Activated B cell treated with CpG ODN at 0.5 μM for 24 hours (primary cell): ENCODE results near the gene TPSG1. TPM values are rescaled to one million over a fixed set of nuclear protein-coding genes. Genes with fewer than 3 reads are reported as not detected.

Source experiments
- ATAC-seq: fragments of 200-7000 bp; cut with Tn5 transposase; one replicate; pipeline ENCODE4 v1.10.0; 2021; ENCODE audit warnings: low read depth, mild to moderate bottlenecking, moderate library complexity
- CTCF ChIA-PET: fragments of 350-600 bp; sonication (Branson Sonifier 250); formaldehyde crosslinking; loops from one replicate; lab custom pipeline; 2021; ENCODE audit warnings: antibody characterized with exemption; lab: Charles Lee
- POLR2A ChIA-PET: fragments of 350-600 bp; sonication (Branson Sonifier 250); formaldehyde crosslinking; loops from one replicate; lab custom pipeline; 2021; ENCODE audit warnings: antibody characterized with exemption; lab: Charles Lee
- DNase-seq: peaks from one replicate; pipeline ENCODE4 v3.0.0; 2022
- H3K27ac Mint-ChIP-seq: one replicate; pipeline ENCODE4 v1.8.0; 2020; ENCODE audit warnings: mixed read lengths
- H3K27me3 Mint-ChIP-seq: one replicate; pipeline ENCODE4 v1.8.0; 2021; ENCODE audit warnings: mixed read lengths
- H3K36me3 Mint-ChIP-seq: one replicate; pipeline ENCODE4 v1.8.0; 2021; ENCODE audit warnings: low read depth, mixed read lengths
- H3K4me1 Mint-ChIP-seq: one replicate; pipeline ENCODE4 v1.8.0; 2021; ENCODE audit warnings: mixed read lengths
- H3K4me3 Mint-ChIP-seq: one replicate; pipeline ENCODE4 v1.8.0; 2020; ENCODE audit warnings: mild to moderate bottlenecking, mixed read lengths
- H3K9me3 Mint-ChIP-seq: one replicate; pipeline ENCODE4 v1.8.0; 2020; ENCODE audit warnings: mixed read lengths
- CTCF ChIP-seq: fragments of 200-600 bp; IDR thresholded peaks from one replicate; pipeline ENCODE4 v1.8.0; 2022; ENCODE audit warnings: antibody characterized with exemption, mild to moderate bottlenecking
- intact Hi-C: fragments of 100-400 bp; cut with micrococcal nuclease; formaldehyde crosslinking; loops from one replicate; pipeline ENCODE4 v1.15.1; 2024
- total RNA-seq: library from RNA; stranded (reverse); gene quantifications from 2 replicates; pipeline ENCODE4 v1.2.3, GENCODE V29; 2022

The TPSG1 gene
- total RNA-seq, 1 donor from 2014 or later = not detected

DNA sequence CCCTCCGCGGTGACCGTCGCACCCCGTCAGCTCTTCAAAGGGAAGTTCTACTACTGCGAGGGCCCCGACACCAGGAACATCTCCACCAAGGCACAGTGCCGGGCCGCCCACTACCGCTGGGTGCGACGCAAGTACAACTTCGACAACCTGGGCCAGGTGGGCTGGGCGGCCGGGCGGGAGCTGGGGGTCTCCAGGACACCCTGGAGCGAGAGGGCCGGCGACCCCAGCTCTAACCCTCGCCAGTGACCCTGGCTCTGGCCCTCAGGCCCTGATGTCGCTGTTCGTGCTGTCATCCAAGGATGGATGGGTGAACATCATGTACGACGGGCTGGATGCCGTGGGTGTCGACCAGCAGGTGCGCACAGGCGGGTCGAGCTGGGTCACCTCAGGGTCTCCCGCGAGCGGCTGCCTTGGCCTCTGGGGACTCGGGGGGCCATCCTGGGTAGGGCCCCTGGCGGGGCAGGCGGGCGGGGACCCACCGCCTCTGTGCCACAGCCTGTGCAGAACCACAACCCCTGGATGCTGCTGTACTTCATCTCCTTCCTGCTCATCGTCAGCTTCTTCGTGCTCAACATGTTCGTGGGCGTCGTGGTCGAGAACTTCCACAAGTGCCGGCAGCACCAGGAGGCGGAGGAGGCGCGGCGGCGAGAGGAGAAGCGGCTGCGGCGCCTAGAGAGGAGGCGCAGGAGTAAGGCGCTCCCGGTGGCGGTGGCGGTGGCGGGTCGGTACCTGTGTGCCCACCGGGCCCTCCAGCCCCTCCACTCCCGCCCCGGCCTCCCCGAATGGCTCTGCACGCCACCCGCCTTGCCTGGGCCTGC, 13.4 kb downstream of the TPSG1 start:
- H3K27ac Mint-ChIP-seq = no peak overlapping the region

DNA sequence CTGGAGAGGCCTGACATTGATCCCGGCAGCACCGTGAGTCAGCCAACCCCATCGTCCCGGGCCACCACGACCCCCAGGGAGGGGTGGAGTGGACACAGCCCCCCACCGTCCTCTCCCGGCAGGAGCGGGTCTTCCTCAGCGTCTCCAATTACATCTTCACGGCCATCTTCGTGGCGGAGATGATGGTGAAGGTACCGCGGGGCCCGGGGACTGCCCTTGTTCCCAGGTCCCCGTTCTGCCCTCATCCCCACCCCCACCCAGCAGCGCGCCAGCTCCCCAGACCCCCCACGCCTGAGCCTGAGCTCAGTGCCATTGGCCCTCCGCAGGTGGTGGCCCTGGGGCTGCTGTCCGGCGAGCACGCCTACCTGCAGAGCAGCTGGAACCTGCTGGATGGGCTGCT, 14.6 kb downstream of the TPSG1 start:
- ChIA-PET CTCF (no interaction called here), POLR2A (no interaction called here)
- TF ChIP-seq CTCF = no peak
- no peaks in the 10 kb centered on the region for H3K4me1 Mint-ChIP-seq
- no peak overlapping the region for H3K27ac Mint-ChIP-seq
- DNase-seq (no peak), ATAC-seq (no peak)
- H3K27me3 Mint-ChIP-seq = no peaks in the 10 kb centered on the region
- no peak overlapping the region for H3K4me3 Mint-ChIP-seq
- no peaks in the 10 kb centered on the region for H3K36me3 Mint-ChIP-seq
- no peaks in the 10 kb centered on the region for H3K9me3 Mint-ChIP-seq
- intact Hi-C loops = no loop called here

More for the DNA sequence above, 13.4 kb downstream of the TPSG1 start:
- no peaks in the 10 kb centered on the region for H3K36me3 Mint-ChIP-seq
- TF ChIP-seq CTCF = no peak
- ChIA-PET CTCF (no interaction called here), POLR2A (no interaction called here)
- H3K9me3 Mint-ChIP-seq = no peaks in the 10 kb centered on the region
- intact Hi-C loops = no loop called here
- H3K27me3 Mint-ChIP-seq = no peaks in the 10 kb centered on the region
- H3K4me1 Mint-ChIP-seq = no peaks in the 10 kb centered on the region
- ATAC-seq = no peak
- no peak for DNase-seq
- no peak overlapping the region for H3K4me3 Mint-ChIP-seq

- Mint-ChIP-seq H3K27ac (no peak overlapping the region), H3K4me1 (no peaks in the 10 kb centered on the region), H3K27me3 (no peaks in the 10 kb centered on the region), H3K36me3 (no peaks in the 10 kb centered on the region), H3K9me3 (no peaks in the 10 kb centered on the region), H3K4me3 (no peak overlapping the region)
- DNase-seq (no peak), ATAC-seq (no peak)
- ChIA-PET CTCF (no interaction called here), POLR2A (no interaction called here)
- TF ChIP-seq CTCF = no peak
- intact Hi-C loops = no loop called here
Observed at GRCh38 chr16:1209081-1209480, 16.0 kb downstream of the TPSG1 start.

DNA sequence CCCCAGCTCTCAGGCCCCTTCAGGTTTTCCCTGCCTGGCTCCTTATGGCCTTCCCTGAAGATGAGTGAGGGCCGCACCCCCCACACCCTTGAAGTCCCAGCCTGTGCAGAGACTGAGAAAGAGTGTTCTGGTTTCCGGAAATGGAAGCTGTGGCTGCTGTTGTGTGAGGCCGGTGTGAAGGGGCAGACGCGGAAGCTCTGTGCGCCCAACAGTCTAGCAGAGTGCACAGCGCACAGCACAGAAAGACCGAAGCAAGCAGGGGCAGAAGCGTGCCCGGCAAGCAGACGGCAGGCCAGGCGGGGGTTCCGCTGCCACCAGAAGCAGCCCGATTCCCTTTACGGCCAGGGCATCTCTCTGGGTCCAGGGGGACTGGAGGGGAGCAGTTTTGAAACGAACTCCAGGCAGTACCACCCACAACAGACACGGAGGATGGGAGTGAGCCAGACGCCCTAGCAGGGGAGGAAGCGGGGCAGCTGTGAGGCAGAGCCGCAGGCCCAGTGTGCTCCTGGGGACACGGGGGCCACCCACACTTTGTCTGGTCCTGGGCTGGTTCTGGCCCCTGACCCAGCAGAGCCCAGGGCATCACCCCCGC, 16.7 kb downstream of the TPSG1 start:
- ChIA-PET CTCF (no interaction called here), POLR2A (no interaction called here)
- Mint-ChIP-seq H3K36me3 (no peaks in the 10 kb centered on the region), H3K27ac (no peak overlapping the region), H3K4me3 (no peak overlapping the region), H3K4me1 (no peaks in the 10 kb centered on the region), H3K9me3 (no peaks in the 10 kb centered on the region), H3K27me3 (no peaks in the 10 kb centered on the region)
- no peak for TF ChIP-seq CTCF
- ATAC-seq = no peak
- intact Hi-C loops = no loop called here
- no peak for DNase-seq

DNA sequence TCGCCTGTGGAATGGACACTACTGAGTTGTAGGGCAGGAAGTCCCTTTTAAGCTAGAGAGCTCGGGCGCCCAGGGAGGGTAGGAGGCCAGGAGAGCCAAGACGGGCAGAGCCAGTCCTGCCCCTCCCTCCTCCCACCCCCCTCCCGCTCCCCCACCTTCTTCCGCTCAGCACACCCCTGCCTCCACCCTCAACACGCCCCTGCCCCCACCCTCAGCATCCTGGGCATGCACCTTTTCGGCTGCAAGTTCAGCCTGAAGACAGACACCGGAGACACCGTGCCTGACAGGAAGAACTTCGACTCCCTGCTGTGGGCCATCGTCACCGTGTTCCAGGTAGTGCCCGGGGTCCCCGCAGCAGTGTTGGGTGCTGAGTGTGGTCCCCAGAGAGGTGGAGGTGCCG, 18.3 kb downstream of the TPSG1 start:
- Mint-ChIP-seq H3K4me3 (no peak overlapping the region), H3K9me3 (no peaks in the 10 kb centered on the region), H3K27ac (no peak overlapping the region), H3K4me1 (no peaks in the 10 kb centered on the region), H3K36me3 (no peaks in the 10 kb centered on the region), H3K27me3 (no peaks in the 10 kb centered on the region)
- intact Hi-C loops = no loop called here
- CTCF ChIA-PET = no interaction called here
- TF ChIP-seq CTCF = no peak
- no peak for ATAC-seq
- no peak for DNase-seq
- POLR2A ChIA-PET = no interaction called here
